T-helper 9 cell (primary cell): ENCODE measurements around the gene PTRH1.

Experiments used
- DNase-seq: peaks from one replicate; pipeline ENCODE4 v3.0.0-alpha.2; 2020

PTRH1 gene

GRCh38 chr9:127739614-127740330, 24.3 kb upstream of the PTRH1 start:
- no peak for DNase-seq

GRCh38 chr9:127738666-127739065, 23.2 kb upstream of the PTRH1 start:
- no peak for DNase-seq

GRCh38 chr9:127735530-127736185, 20.2 kb upstream of the PTRH1 start:
- no peak for DNase-seq

GRCh38 chr9:127734747-127735529, 19.5 kb upstream of the PTRH1 start, which contains the start of gene TOR2A:
TSS of gene TOR2A (minus strand) at chr9:127735294. CDS start at chr9:127735270, 24 bp downstream.
- DNase-seq: peak; percentile 99

- no peak for DNase-seq
Observed at GRCh38 chr9:127734247-127734746, 18.8 kb upstream of the PTRH1 start.

- no peak for DNase-seq
Observed at GRCh38 chr9:127733614-127734013, 18.2 kb upstream of the PTRH1 start.

GRCh38 chr9:127732444-127732843, 17.0 kb upstream of the PTRH1 start:
- DNase-seq: no peak

- no peak for DNase-seq
Observed at GRCh38 chr9:127731938-127732337, 16.5 kb upstream of the PTRH1 start.

- DNase-seq: no peak
Observed at GRCh38 chr9:127730799-127731410, 15.4 kb upstream of the PTRH1 start.

- DNase-seq: no peak
Observed at GRCh38 chr9:127730262-127730661, 14.8 kb upstream of the PTRH1 start.

GRCh38 chr9:127729522-127730256, 14.2 kb upstream of the PTRH1 start:
- no peak for DNase-seq

GRCh38 chr9:127728808-127729207, 13.3 kb upstream of the PTRH1 start:
- DNase-seq: no peak

GRCh38 chr9:127726871-127727270, 11.4 kb upstream of the PTRH1 start:
- no peak for DNase-seq

- no peak for DNase-seq
Observed at GRCh38 chr9:127724012-127724411, 8.5 kb upstream of the PTRH1 start.

- no peak for DNase-seq
Observed at GRCh38 chr9:127723444-127723843, 8.0 kb upstream of the PTRH1 start.

GRCh38 chr9:127723013-127723412, 7.5 kb upstream of the PTRH1 start:
- DNase-seq: no peak

GRCh38 chr9:127722055-127722745, 6.7 kb upstream of the PTRH1 start:
- DNase-seq: no peak

GRCh38 chr9:127721391-127721821, 5.9 kb upstream of the PTRH1 start:
- no peak for DNase-seq

GRCh38 chr9:127720865-127721227, 5.4 kb upstream of the PTRH1 start:
- no peak for DNase-seq

GRCh38 chr9:127720031-127720864, 4.8 kb upstream of the PTRH1 start:
- no peak for DNase-seq

GRCh38 chr9:127717766-127718165, 2.3 kb upstream of the PTRH1 start:
- no peak for DNase-seq
